ENCODE data around the gene SLC25A36. TPM values are rescaled to one million over a fixed set of nuclear protein-coding genes. Genes with fewer than 3 reads are reported as not detected.
"Not testable (repeated sequence)": the region's sequence is repeated elsewhere in the genome, so short reads cannot be mapped to it uniquely, and the experiment has no call there.

Gene SLC25A36
- total RNA-seq, 4 donors from 2014 or later = 73.2 to 273 (median 83.7) TPM

DNA sequence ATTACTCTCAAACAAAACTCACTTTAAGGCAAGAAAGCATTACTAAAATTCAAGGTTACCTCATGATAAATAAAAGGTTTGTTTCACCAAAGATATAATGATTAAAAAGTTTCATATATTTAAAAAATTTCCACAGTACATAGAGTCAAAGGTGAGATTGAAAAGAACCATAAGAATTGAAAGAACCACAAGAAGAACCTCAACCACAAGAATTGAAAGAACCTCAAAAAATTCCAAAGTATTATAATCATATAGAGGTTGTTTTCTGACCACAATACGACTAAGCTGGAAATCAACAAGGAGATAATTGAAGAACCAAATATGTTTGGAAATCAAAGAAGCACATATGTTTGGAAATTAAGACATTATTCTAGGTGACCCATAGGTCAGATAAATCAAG is 52.7 kb downstream of the SLC25A36 start:
- Histone ChIP-seq H3K4me1 (no peaks in the 10 kb centered on the region), H3K27ac (no peak overlapping the region), H3K27me3 (no peaks in the 10 kb centered on the region), H3K4me3 (no peak overlapping the region), H3K36me3 (no peaks in the 10 kb centered on the region), H3K9me3 (no peaks in the 10 kb centered on the region)
- intact Hi-C loops (cut with DNase I; ENCODE audit: low total_unique reads) = no loop called here
- TF ChIP-seq POLR2A (IDR thresholded peaks at IDR 0.05) = no peak
- TF ChIP-seq, protein P1, sequence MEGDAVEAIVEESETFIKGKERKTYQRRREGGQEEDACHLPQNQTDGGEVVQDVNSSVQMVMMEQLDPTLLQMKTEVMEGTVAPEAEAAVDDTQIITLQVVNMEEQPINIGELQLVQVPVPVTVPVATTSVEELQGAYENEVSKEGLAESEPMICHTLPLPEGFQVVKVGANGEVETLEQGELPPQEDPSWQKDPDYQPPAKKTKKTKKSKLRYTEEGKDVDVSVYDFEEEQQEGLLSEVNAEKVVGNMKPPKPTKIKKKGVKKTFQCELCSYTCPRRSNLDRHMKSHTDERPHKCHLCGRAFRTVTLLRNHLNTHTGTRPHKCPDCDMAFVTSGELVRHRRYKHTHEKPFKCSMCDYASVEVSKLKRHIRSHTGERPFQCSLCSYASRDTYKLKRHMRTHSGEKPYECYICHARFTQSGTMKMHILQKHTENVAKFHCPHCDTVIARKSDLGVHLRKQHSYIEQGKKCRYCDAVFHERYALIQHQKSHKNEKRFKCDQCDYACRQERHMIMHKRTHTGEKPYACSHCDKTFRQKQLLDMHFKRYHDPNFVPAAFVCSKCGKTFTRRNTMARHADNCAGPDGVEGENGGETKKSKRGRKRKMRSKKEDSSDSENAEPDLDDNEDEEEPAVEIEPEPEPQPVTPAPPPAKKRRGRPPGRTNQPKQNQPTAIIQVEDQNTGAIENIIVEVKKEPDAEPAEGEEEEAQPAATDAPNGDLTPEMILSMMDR (IDR thresholded peaks at IDR 0.05) = no peak
- DNase-seq = no peak

DNA sequence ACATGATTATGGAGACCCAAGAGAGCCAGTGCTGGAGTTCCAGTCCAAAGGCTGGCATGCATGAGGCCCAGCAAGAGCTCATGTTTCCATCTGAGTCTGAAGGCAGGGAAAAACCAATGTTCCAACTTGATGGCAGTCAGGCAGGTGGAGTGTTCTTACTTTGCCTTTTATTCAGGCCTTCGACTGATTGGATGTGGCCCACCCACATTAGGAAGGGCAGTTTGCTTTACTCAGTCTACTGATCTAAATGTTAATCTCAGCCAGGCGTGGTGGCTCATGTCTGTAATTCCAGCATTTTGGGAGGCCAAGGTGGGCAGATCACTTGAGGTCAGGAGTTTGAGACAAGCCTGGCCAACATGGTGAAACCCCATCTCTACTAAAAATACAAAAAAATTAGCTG is 53.2 kb downstream of the SLC25A36 start:
- H3K4me3 ChIP-seq; H3K36me3 ChIP-seq; H3K27me3 ChIP-seq; H3K27ac ChIP-seq; H3K4me1 ChIP-seq; intact Hi-C loops (cut with DNase I; ENCODE audit: low total_unique reads); DNase-seq; H3K9me3 ChIP-seq: not testable (repeated sequence)

DNA sequence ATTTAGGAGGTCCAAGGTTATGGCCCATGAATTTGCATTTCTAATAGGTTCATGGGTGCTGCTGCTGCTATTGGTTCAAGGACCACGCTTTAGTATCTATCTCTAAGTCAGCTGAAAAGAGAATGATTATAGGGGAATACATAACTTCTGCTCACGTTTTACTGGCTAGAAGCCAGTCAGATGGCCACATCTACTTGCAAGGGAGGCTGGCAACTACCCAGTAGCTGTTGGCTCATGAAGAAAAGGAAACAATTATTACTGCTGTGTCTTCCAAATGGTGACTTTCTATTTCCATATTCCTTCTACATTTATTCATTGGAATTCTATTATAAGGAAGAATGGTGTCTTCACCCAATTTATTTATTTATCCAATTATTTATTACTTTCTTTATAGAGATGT is 54.2 kb downstream of the SLC25A36 start:
- Histone ChIP-seq H3K27me3 (no peaks in the 10 kb centered on the region), H3K4me1 (no peaks in the 10 kb centered on the region), H3K36me3 (no peaks in the 10 kb centered on the region), H3K27ac (no peak overlapping the region), H3K9me3 (no peaks in the 10 kb centered on the region), H3K4me3 (no peak overlapping the region)
- intact Hi-C loops (cut with DNase I; ENCODE audit: low total_unique reads) = no loop called here
- no peak for DNase-seq
- no peak for TF ChIP-seq POLR2A (IDR thresholded peaks at IDR 0.05)
- TF ChIP-seq, protein P1 (IDR thresholded peaks at IDR 0.05) = no peak

DNA sequence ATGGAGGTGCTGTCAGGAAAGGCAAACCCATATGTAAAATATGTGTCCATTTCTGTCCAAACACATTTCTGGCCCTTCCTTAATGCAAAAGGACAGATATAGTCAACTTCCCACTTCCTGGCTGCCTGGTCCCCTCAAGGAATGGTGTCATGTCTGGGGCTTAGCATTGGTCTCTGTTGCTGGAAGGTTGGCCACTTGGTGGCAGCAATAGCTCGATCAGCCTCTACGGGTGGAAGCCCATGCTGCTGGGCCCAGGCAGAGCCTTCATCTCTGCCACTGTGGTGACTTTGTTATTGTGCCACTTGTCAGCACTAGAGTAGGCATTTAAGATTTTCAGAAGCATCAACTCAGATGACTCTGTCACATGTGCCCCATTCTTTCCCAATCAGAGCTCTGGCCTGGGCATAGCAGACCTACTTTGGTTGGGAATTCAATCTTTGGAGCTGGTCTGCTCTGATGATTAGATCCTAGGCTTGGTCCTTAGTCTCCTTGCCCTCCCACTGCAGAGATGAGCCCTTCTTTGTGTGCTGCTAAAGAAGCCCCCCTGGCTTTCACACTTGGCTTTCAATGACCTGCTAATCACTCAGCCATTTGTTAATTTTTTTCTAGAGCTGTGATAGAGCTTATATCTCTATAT is 58.5 kb downstream of the SLC25A36 start:
- Histone ChIP-seq H3K4me3 (no peak overlapping the region), H3K27ac (no peak overlapping the region), H3K27me3 (no peaks in the 10 kb centered on the region), H3K4me1 (no peaks in the 10 kb centered on the region), H3K9me3 (no peaks in the 10 kb centered on the region), H3K36me3 (no peaks in the 10 kb centered on the region)
- TF ChIP-seq, protein P1 (IDR thresholded peaks at IDR 0.05) = peak; percentile 47 to 71 (median 56)
- no peak for TF ChIP-seq POLR2A (IDR thresholded peaks at IDR 0.05)
- peak; percentile 46 to 55 for DNase-seq
- intact Hi-C loops (cut with DNase I; ENCODE audit: low total_unique reads) = loop anchor here (10.0 kb wide), 1 partner anchor 195 kb away; no protein-coding TSS in a partner anchor

DNA sequence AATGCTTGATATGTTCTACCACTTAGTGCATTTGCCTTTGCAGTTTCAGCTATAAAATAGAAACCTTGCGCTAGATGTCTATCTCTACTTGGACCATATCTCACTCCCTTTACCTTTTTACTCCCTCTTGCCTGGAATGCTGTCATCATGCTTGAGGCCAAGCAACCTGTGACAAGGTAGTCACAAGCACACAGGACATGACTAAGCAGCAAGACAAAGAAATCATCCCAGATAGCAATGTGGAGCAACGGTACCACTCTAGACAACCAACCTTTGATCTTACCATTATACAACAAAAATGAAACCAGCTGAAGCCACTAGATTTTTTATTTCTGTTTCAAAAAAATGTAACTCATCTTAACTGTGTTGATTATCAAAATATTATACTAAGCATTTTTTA is 59.0 kb downstream of the SLC25A36 start:
- TF ChIP-seq, protein P1 (IDR thresholded peaks at IDR 0.05) = no peak
- TF ChIP-seq POLR2A (IDR thresholded peaks at IDR 0.05) = no peak
- Histone ChIP-seq H3K4me1 (no peaks in the 10 kb centered on the region), H3K4me3 (no peak overlapping the region), H3K36me3 (no peaks in the 10 kb centered on the region), H3K9me3 (no peaks in the 10 kb centered on the region), H3K27ac (no peak overlapping the region), H3K27me3 (no peaks in the 10 kb centered on the region)
- intact Hi-C loops (cut with DNase I; ENCODE audit: low total_unique reads) = loop anchor here (10.0 kb wide), 1 partner anchor 194 kb away; no protein-coding TSS in a partner anchor
- DNase-seq = no peak

Data from uterus (tissue), 4 donors.